ENCODE data around the gene CCBE1. TPM values are rescaled to one million over a fixed set of nuclear protein-coding genes. Genes with fewer than 3 reads are reported as not detected.
A peak's percentile ranks its signal among the peaks of the same experiment; 100 is the strongest.
"Not testable (repeated sequence)": the region's sequence is repeated elsewhere in the genome, so short reads cannot be mapped to it uniquely, and the experiment has no call there.

CCBE1 gene
- total RNA-seq, 1 experiment from 2014 or later = 31.1 TPM

- peak; percentile 96 for DNase-seq (ENCODE audit: low read depth)
Measured at GRCh38 chr18:59715966-59716369, 18.7 kb upstream of the CCBE1 start.

GRCh38 chr18:59715445-59715844 is 18.2 kb upstream of the CCBE1 start:
- DNase-seq (ENCODE audit: low read depth) = no peak

- DNase-seq (ENCODE audit: low read depth) = not testable (repeated sequence)
Measured at GRCh38 chr18:59714096-59714495, 16.9 kb upstream of the CCBE1 start.

- DNase-seq (ENCODE audit: low read depth) = no peak
Measured at GRCh38 chr18:59712311-59712710, 15.1 kb upstream of the CCBE1 start.

- no peak for DNase-seq (ENCODE audit: low read depth)
Measured at GRCh38 chr18:59708988-59709387, 11.8 kb upstream of the CCBE1 start.

GRCh38 chr18:59707306-59707705 is 10.1 kb upstream of the CCBE1 start:
- DNase-seq (ENCODE audit: low read depth) = no peak

GRCh38 chr18:59706499-59706898 is 9.3 kb upstream of the CCBE1 start:
- no peak for DNase-seq (ENCODE audit: low read depth)

- no peak for DNase-seq (ENCODE audit: low read depth)
Measured at GRCh38 chr18:59705145-59705544, 7.9 kb upstream of the CCBE1 start.

- DNase-seq (ENCODE audit: low read depth) = peak; percentile 38
Measured at GRCh38 chr18:59704146-59704545, 6.9 kb upstream of the CCBE1 start.

- no peak for DNase-seq (ENCODE audit: low read depth)
Measured at GRCh38 chr18:59701272-59701671, 4.0 kb upstream of the CCBE1 start.

- DNase-seq (ENCODE audit: low read depth) = no peak
Measured at GRCh38 chr18:59700535-59700967, 3.3 kb upstream of the CCBE1 start.

GRCh38 chr18:59699750-59700534 is 2.7 kb upstream of the CCBE1 start:
- no peak for DNase-seq (ENCODE audit: low read depth)

- DNase-seq (ENCODE audit: low read depth) = no peak
Measured at GRCh38 chr18:59699061-59699460, 1.8 kb upstream of the CCBE1 start.

- peak; percentile 36 for DNase-seq (ENCODE audit: low read depth)
Measured at GRCh38 chr18:59696311-59697235, 650 bp downstream of the CCBE1 start.

GRCh38 chr18:59695551-59695950 is 1.7 kb downstream of the CCBE1 start:
- DNase-seq (ENCODE audit: low read depth) = no peak

- no peak for DNase-seq (ENCODE audit: low read depth)
Measured at GRCh38 chr18:59694824-59695223, 2.4 kb downstream of the CCBE1 start.

- DNase-seq (ENCODE audit: low read depth) = no peak
Measured at GRCh38 chr18:59691996-59692395, 5.2 kb downstream of the CCBE1 start.

GRCh38 chr18:59690996-59691395 is 6.2 kb downstream of the CCBE1 start:
- peak; percentile 58 for DNase-seq (ENCODE audit: low read depth)

- no peak for DNase-seq (ENCODE audit: low read depth)
Measured at GRCh38 chr18:59690186-59690982, 6.8 kb downstream of the CCBE1 start.

GRCh38 chr18:59689756-59690155 is 7.5 kb downstream of the CCBE1 start:
- DNase-seq (ENCODE audit: low read depth) = no peak

- no peak for DNase-seq (ENCODE audit: low read depth)
Measured at GRCh38 chr18:59686260-59686659, 11.0 kb downstream of the CCBE1 start.
